Thymus (tissue), 11 donors: Measurements from ENCODE around the gene ACP7. TPM values are rescaled to one million over a fixed set of nuclear protein-coding genes. Genes with fewer than 3 reads are reported as not detected.
"Not testable (repeated sequence)": the region's sequence is repeated elsewhere in the genome, so short reads cannot be mapped to it uniquely, and the experiment has no call there.

Experiments
- DNase-seq, 9 donors: peaks; one replicate each; pipeline ENCODE4 v3.0.0-alpha.2; 2013; ENCODE audit warnings: low spot score in 9 of 9, low read depth in 6 of 9, missing footprints in 1 of 9
- H3K27ac ChIP-seq, 2 donors: one replicate each; pipeline ENCODE4 v1.5.1; 2013; ENCODE audit warnings: control low read depth in 1 of 2, low read depth in 1 of 2, low read length in 1 of 2, mild to moderate bottlenecking in 1 of 2, moderate library complexity in 1 of 2
- H3K27me3 ChIP-seq, 2 donors: one replicate each; pipeline ENCODE4 v1.5.1; 2013; ENCODE audit warnings: low read length in 1 of 2; ENCODE audit not compliant: control insufficient read depth in 2 of 2, insufficient read depth in 1 of 2
- H3K36me3 ChIP-seq, 2 donors: one replicate each; pipeline ENCODE4 v1.5.1; 2013; ENCODE audit warnings: low read length in 1 of 2, mild to moderate bottlenecking in 1 of 2, moderate library complexity in 1 of 2; ENCODE audit not compliant: control insufficient read depth in 2 of 2, insufficient read depth in 2 of 2
- H3K4me1 ChIP-seq, 2 donors: one replicate each; pipeline ENCODE4 v1.5.1; 2013; ENCODE audit warnings: low read length in 2 of 2; ENCODE audit not compliant: control insufficient read depth in 2 of 2, insufficient read depth in 2 of 2
- H3K4me3 ChIP-seq, 2 donors: one replicate each; pipeline ENCODE4 v1.5.1; 2013; ENCODE audit warnings: low read length in 2 of 2, control low read depth in 1 of 2, mild to moderate bottlenecking in 1 of 2
- H3K9me3 ChIP-seq, 2 donors: one replicate each; pipeline ENCODE4 v1.5.1; 2013; ENCODE audit warnings: low read length in 1 of 2, mild to moderate bottlenecking in 1 of 2; ENCODE audit not compliant: control insufficient read depth in 2 of 2, insufficient read depth in 1 of 2
- WGBS: extraction: QIAGEN DNeasy Blood & Tissue Kit; methylation state at CpG from one replicate; pipeline ENCODE4 v1.1.7; 2013; 5-methylcytosine and 5-hydroxymethylcytosine counted together
- polyA plus RNA-seq: library from polyadenylated mRNA; stranded (reverse); fragments of 200-250 nt; gene quantifications from one replicate; pipeline ENCODE4 v1.2.3, GENCODE V29; 2013
- total RNA-seq: library from RNA; stranded (reverse); fragments of 120-200 nt; gene quantifications from one replicate; pipeline ENCODE4 v1.2.4, GENCODE V29; 2013
- donor health status: healthy.

Gene ACP7
- total and polyA plus RNA-seq, 2 donors = under 0.01 to 0.11 TPM

- 76% methylated on average over 18 of the region's 18 CpGs for WGBS
- Histone ChIP-seq H3K4me3 (no peak overlapping the region), H3K4me1 (no peaks in the 10 kb centered on the region), H3K27ac (no peak overlapping the region), H3K36me3 (no peaks in the 10 kb centered on the region), H3K27me3 (peaks cover 0 to 15% of the 10 kb centered on the region in 2 donors), H3K9me3 (no peaks in the 10 kb centered on the region)
- no peak for DNase-seq
These were observed 27.5 kb downstream of the ACP7 start for GRCh38 chr19:39111593-39112199.

GRCh38 chr19:39112338-39112890, 28.2 kb downstream of the ACP7 start:
- Histone ChIP-seq H3K9me3 (no peaks in the 10 kb centered on the region), H3K27ac (no peak overlapping the region), H3K4me1 (no peaks in the 10 kb centered on the region), H3K36me3 (no peaks in the 10 kb centered on the region), H3K4me3 (no peak overlapping the region), H3K27me3 (peaks cover 0 to 17% of the 10 kb centered on the region in 2 donors)
- WGBS = 95% methylated on average over 15 of the region's 15 CpGs
- no peak for DNase-seq

GRCh38 chr19:39113199-39113598, 29.0 kb downstream of the ACP7 start:
- Histone ChIP-seq H3K4me1 (no peaks in the 10 kb centered on the region), H3K27me3 (peaks cover 0 to 18% of the 10 kb centered on the region in 2 donors), H3K4me3 (no peak overlapping the region), H3K9me3 (no peaks in the 10 kb centered on the region), H3K36me3 (no peaks in the 10 kb centered on the region), H3K27ac (no peak overlapping the region)
- WGBS = 91% methylated on average over 10 of the region's 10 CpGs
- no peak for DNase-seq

GRCh38 chr19:39115105-39115847, 31.1 kb downstream of the ACP7 start:
- no peak overlapping the region for H3K27ac ChIP-seq
- no peaks in the 10 kb centered on the region for H3K4me1 ChIP-seq
- DNase-seq = no peak
- H3K9me3 ChIP-seq = no peaks in the 10 kb centered on the region
- peaks cover 0 to 18% of the 10 kb centered on the region in 2 donors for H3K27me3 ChIP-seq
- 93% methylated on average over 11 of the region's 11 CpGs for WGBS
- no peaks in the 10 kb centered on the region for H3K36me3 ChIP-seq
- H3K4me3 ChIP-seq = no peak overlapping the region

DNA sequence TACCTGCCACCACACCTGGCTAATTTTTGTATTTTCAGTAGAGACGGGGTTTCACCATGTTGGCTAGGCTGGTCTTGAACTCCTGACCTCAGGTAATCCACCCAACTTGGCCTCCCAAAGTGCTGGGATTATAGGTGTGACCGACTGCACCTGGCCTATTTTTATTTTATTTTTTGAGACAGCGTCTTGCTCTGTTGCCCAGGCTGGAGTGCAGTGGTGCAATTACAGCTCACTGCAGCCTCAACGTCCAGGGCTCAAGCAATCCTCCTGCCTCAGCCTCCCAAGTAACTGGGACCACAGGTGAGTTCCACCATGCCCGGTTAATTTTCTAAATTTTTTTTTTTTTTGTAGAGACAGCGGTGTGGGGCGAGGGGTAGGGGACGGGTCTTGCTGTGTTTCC, 32.9 kb downstream of the ACP7 start:
- not testable (repeated sequence) for H3K9me3 ChIP-seq, DNase-seq, H3K36me3 ChIP-seq, H3K27ac ChIP-seq, H3K4me3 ChIP-seq, H3K4me1 ChIP-seq
- H3K27me3 ChIP-seq = peaks cover 0 to 16% of the 10 kb centered on the region in 2 donors
- whole genome bisulfite sequencing = 94% methylated on average over 8 of the region's 8 CpGs

DNA sequence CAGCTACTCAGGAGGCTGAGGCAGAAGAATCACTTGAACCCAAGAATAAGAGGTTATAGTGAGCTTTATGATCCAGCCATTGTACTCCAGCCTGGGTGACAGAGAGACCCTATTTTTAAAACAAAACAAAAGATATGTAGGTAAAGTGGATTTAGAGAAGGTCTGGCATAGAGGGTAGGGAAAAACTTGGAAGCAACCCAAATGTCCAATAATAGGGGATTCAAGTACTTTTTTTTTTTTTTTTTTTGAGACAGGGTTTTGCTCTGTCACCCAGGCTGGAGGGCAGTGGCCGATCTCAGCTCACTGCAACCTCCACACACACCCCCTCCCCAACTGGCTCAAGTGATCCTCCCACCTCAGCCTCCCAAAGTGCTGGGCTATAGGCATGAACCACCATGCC, 35.7 kb downstream of the ACP7 start:
- H3K27me3 ChIP-seq = peaks cover 0 to 8% of the 10 kb centered on the region in 2 donors
- H3K36me3 ChIP-seq = no peaks in the 10 kb centered on the region
- H3K4me3 ChIP-seq = no peak overlapping the region
- H3K27ac ChIP-seq = no peak overlapping the region
- H3K4me1 ChIP-seq = no peaks in the 10 kb centered on the region
- no peaks in the 10 kb centered on the region for H3K9me3 ChIP-seq
- 97% methylated on average over 1 of the region's 1 CpG for WGBS
- no peak for DNase-seq

DNA sequence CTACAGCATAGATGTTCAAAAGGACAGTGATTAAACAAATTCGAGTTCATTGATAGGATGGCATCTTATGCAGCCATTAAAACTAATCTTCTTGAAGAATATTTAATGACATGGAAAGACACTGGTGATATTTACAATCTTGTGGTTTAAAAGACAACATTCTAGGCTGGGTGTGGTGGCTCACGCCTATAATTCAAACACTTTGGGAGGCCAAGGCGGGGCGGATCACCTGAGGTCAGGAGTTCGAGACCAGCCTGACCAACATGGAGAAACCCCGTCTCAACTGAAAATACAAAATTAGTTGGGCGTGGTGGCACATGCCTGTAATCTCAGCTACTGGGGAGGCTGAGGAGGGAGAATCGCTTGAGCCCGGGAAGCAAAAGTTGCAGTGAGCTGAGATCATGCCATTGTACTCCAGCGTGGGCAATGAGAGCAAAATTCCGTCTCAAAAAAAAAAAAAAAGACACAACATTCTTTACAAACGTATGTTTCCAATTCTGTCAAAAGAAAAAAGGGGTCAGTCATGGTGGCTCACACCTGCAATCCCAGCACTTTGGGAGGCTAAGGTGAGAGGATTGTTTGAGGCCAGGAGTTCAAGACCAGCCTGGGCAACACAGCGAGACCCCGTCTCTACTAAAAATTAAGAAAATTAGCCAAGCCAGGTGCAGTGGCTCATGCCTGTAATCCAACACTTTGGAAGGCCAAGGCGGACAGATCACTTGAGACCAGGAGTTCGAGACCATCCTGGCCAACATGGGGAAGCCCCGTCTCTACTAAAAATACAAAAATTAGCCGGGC, 39.0 kb downstream of the ACP7 start:
- Histone ChIP-seq H3K27me3 (peaks cover 0 to 5% of the 10 kb centered on the region in 2 donors), H3K36me3 (no peaks in the 10 kb centered on the region), H3K9me3 (no peaks in the 10 kb centered on the region), H3K4me1 (peaks cover 7 to 13% of the 10 kb centered on the region in 2 donors), H3K4me3 (no peak overlapping the region), H3K27ac (no peak overlapping the region)
- WGBS = 95% methylated on average over 18 of the region's 18 CpGs
- no peak for DNase-seq

DNA sequence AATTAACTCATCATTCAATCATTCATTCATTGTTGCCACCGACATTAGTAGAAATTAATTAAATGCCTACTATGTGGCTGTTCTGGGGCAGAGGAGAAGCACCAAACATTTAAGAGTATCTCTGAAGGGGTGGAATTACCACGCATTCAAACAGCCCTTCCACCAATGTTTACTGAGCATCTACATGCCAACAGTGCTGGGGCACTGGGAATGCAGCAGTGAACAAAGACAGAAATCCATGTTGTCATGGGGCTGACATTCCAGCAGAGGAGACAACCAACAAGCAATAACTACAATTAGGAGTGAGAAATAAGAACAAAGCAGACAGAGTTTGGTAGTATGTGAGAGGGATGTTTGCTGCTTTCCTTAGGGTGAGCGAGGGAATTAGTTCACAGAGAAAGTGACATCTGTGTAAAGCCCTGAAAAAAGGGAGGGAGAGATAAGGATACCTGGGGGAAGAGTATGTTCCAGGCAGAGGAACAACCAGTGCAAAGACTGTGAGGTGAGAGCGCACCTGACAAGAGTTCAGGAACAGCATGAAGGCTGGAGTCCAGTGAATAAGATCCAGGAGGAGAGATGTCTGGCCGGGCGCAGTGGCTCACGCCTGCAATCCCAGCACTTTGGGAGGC, 40.1 kb downstream of the ACP7 start:
- WGBS = 95% methylated on average over 7 of the region's 7 CpGs
- peaks cover 7 to 13% of the 10 kb centered on the region in 2 donors for H3K4me1 ChIP-seq

More for the DNA sequence above, 40.1 kb downstream of the ACP7 start:
- H3K27ac ChIP-seq = no peak overlapping the region
- no peak for DNase-seq
- H3K36me3 ChIP-seq = no peaks in the 10 kb centered on the region
- H3K4me3 ChIP-seq = no peak overlapping the region
- no peaks in the 10 kb centered on the region for H3K9me3 ChIP-seq
- peaks cover 0 to 5% of the 10 kb centered on the region in 2 donors for H3K27me3 ChIP-seq
